GM21390 (cell line): ENCODE results near the gene TMEM242.
"Not testable (repeated sequence)": the region's sequence is repeated elsewhere in the genome, so short reads cannot be mapped to it uniquely, and the experiment has no call there.

Source experiments
- ATAC-seq: cut with Tn5 transposase; IDR thresholded peaks from one replicate; pipeline ENCODE4 v1.9.1; 2021; ENCODE audit not compliant: unreplicated experiment

The TMEM242 gene

DNA sequence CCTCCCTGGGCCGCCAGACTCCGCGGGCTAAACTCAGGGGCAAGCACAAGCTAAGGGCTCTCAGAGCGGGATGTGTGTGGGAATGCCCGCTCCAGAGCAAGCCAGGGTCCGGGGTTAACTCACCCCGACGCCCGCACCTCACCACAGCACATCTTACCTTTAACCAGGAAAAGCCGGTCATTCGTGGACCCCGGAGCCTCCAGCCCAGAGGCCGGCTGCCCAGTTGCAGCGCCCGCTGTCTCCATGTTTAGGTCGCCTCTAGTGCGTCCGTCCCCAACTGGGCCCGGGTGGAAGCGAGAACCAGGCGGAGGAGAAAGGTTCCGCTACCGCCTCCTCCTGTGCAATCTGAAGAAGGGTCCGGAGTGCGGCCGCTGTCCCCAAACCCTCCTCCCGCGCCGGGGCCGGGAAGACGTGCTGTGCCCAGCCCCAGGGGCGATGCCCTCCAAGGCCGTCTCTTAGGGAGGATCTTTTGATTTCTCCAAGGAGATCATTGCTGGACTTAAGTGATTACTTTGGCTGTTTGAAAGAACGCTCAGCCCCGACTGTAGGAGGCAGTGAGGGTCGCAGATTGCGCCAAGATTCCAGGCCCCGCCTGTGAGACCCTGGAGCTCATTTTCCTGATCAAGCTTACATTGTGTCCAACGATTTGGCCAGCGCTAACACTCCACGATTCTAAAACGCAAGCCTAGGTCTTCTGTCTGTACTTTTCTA, at the start of gene TMEM242:
TSS of gene TMEM242 (minus strand) at position 265 of the 711 bp plus-strand sequence. CDS start at position 245, 20 bp downstream.
- peak; percentile 90 for ATAC-seq

DNA sequence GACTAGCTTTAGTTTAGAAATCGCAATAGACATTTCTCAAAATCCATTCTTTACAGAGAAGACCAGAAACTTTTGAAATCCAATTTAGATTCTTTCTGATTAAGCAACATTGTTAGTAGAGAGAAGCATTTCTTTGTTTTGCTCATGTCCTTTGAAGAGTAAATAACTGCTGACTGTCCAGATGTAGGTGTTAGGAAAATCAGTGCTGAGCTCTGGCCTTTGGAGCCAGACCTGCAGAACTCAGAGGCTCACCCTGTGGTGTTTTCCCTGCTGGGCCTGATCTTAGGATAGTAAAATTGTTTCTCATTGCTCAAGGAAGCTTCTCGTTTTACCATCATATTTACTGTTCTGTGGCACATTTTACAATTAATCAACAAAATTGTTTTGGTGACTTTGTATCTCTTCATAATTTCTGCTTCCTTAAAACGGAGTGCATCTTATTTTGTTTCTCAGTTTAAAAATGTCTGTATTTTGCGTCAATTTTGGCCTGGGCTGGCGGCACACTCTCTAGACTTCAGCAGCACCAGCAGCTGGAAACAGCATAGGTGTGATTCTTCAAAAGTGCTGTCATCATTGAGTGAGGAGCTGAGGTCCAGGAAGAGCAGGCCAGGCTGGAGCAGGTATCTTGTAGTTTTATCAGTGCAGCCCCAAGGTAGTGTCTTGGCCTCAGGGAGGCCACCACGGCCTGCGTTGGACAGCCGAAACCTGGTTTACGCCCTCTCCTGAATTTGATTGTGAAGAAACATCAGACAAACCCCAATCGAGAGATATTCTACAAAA, 49.4 kb upstream of the TMEM242 start:
- no peak for ATAC-seq

GRCh38 chr6:157370755-157371154, 47.4 kb upstream of the TMEM242 start:
- ATAC-seq = no peak

GRCh38 chr6:157368359-157369049, 45.2 kb upstream of the TMEM242 start:
- no peak for ATAC-seq

DNA sequence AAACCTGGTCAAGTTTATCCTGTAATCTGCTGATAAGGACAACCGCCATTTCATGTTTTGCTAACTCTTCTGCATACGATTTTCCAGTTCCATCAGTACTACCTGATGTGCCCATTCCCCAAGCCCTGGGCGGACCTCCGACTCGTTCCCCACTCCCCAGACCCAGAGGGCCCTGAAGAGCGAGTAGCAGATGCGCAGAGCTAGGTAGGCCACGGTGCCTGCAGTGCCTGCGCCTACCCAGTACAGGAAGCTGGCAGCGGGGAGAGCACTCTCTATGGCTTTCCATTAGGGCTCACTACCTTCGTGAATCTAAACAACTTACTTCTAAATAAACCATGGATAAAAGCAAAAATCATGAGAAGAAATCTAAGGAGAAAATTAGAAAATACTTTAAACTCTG, 43.3 kb upstream of the TMEM242 start:
- no peak for ATAC-seq

GRCh38 chr6:157364705-157365104, 41.4 kb upstream of the TMEM242 start:
- no peak for ATAC-seq

DNA sequence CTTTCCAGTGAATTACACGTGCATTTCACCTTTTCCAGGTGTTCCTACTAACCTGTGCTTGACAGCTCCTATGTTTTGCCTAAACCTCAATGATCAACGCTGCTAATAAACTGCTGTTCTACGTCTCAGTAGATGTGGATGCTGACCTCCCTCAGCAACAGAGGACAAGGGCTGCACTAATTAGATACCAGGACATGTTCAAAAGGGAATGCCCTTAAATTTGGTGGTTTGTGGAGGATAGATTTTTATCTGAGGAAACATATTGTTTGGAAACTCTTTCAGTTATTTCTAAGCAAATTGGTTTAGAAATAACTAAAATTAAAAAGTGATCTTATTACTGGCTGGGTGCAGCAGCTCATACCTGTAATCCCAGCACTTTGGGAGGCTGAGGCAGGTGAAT, 38.6 kb upstream of the TMEM242 start:
- no peak for ATAC-seq

DNA sequence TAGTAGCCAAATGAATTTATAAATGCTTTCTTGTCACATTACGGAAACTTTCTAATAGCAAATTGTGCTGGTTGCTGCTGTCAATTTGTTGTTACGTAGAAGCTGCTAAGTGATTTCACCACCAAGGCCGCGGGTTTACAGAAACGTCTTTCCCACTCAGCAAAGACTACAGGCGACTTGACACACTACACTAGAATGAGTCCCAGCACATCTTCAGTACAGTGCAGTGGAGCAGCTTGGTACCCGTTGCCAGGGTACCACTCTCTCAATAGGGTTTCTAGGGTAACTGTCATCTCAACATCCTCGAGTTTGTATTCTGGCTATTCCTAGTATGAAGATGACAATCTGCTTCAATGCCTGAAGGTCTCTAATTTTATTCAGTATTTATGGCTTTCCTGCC, 35.0 kb upstream of the TMEM242 start:
- ATAC-seq = no peak

DNA sequence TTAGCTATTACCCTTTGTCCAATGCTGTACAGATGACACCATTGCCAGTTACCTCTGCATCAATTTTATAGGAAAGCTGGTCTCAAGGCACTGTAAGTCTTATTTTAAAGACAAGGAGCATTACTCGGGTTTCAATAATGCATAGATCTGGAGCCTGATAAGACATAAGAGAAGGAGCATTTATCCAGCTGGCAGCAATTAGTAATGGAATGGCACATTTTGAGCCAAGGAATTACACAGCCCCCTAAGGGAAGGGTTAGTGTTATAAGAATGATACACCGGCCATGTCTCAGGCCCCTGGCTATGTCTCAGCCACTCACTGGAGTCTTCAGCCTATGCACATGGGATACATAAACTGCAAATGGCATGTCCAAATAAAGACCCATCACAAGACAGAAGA, 23.1 kb upstream of the TMEM242 start:
- ATAC-seq = no peak

- ATAC-seq = no peak
These were observed 20.4 kb upstream of the TMEM242 start for GRCh38 chr6:157343732-157344131.

GRCh38 chr6:157339432-157339831, 16.1 kb upstream of the TMEM242 start:
- no peak for ATAC-seq

GRCh38 chr6:157337751-157338150, 14.4 kb upstream of the TMEM242 start:
- no peak for ATAC-seq

GRCh38 chr6:157337276-157337675, 14.0 kb upstream of the TMEM242 start:
- ATAC-seq = not testable (repeated sequence)

DNA sequence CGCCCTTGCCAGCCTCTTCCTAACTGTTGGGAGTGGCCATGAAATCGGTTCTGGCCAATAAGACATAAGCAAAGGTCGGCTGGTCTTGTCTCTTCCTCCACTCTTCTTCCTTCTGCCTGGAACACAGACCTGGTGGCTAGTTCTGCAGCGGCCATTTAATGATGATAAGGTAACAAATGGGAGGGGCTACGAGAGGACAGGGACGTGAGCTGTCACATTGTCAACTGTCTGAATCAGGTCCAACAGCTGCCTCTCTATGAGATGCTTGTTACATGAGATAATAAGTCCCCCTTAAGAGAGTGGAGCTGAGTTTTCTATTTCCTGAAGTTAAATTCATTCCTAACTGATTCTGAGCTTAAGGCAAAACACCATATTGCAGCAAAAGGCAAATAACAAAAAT, 12.5 kb upstream of the TMEM242 start:
- no peak for ATAC-seq

- no peak for ATAC-seq
These were observed 10.6 kb upstream of the TMEM242 start for GRCh38 chr6:157333956-157334355.

DNA sequence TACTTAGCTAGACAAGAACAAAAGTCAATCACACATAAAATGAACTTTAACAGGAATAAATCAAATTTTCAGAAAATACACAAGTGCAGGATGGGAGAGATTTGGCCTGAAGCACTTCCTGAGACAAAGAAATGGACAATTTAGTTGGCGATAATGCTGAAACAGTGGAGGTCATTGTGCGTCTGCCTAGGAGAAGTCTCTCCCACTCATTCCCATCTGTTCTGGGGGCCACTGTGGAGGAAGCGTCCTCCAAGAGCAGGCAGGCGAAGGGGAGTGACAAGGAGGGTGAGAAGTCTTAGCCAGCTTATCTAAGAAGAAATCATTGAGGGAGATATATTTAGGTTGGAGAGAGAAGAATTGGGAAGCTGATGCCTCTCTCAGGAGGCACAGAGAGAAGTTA, 10.2 kb upstream of the TMEM242 start:
- no peak for ATAC-seq

DNA sequence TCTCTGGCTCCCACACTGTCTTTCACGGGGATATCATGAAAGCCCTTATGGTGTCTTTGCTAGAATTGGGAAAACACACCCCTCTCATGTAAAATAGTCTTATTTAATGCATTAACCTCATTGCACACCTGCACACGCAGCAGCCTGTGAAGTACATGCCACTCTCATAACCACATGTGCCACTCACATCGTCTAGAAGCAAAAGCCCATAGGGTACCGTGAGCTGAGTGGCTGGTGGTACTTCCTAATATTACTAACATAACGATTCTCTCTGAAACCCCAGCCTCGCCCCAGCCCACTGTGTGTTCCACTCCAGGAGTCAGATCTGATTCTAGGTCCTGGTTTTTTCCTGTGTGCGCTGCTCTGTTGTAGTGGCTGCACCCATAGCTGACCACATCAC, 9.5 kb upstream of the TMEM242 start:
- ATAC-seq = no peak

GRCh38 chr6:157330831-157331230, 7.5 kb upstream of the TMEM242 start:
- ATAC-seq = no peak

DNA sequence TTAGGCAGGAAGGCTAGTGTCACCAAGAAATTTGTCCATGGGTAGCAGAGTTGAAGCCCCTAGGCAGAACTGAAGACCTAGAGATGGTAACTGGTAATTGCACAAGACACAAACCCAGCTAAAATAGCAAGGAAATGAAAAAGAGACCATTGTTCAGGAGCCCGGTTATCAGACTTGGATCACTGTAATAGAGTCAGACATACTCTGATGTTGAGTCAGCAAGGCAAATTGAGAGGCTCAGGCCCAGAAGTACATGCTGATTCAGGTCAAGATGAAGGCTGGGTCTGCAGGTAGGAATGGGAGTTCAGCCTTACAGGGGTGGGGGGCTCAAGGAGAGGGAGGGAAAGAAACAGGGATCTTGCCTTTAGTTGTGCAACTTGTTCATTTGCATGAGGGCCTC, 6.5 kb upstream of the TMEM242 start:
- ATAC-seq = no peak

DNA sequence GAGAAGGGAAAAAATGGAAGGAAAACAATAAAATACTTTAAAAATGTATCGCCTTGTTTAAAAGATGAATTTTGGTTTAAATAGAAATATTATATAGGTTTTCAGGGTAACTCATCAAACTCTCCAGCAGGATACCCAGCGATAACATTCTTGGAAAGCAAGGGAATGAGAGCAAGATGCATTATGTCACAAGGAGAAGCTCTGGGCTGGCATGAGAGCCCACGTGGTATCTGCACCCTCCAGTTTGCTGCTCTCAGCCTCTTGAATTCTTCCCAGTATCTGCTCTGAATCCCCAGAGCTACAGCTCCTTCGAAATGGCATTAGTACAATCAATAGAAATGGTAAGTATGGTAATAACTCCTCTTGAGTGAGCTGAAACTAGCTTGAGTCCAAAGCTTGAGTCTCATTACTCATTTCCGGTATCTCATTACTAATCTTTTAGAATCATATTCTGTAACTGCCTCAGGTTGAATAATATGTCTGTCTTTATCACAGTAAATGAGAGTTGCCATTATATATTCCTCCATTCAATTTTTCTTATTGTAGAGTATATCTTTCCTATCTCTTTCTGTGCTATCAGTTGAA, 4.9 kb upstream of the TMEM242 start:
- no peak for ATAC-seq

DNA sequence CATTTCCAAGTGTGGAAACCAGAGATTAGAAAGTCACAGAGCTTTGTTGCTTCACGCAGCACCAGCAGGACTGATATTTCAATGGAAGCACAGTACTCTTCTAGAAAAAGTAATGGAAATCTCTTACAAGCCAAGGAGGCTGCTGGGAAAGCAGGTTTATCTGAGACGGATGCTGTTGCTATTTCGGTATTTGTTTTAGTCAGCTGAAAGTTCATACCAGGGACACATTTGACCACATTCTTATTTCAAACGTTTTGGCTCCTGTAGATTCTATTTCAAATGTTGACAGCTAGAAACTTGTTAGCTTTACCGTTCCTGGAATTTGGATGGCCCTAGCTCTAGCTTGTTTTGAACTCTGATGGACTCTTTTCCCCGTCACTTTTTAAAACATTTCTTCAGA, 3.7 kb upstream of the TMEM242 start:
- no peak for ATAC-seq
